ENCODE results near the gene LIN7C.

Gene LIN7C

DNA sequence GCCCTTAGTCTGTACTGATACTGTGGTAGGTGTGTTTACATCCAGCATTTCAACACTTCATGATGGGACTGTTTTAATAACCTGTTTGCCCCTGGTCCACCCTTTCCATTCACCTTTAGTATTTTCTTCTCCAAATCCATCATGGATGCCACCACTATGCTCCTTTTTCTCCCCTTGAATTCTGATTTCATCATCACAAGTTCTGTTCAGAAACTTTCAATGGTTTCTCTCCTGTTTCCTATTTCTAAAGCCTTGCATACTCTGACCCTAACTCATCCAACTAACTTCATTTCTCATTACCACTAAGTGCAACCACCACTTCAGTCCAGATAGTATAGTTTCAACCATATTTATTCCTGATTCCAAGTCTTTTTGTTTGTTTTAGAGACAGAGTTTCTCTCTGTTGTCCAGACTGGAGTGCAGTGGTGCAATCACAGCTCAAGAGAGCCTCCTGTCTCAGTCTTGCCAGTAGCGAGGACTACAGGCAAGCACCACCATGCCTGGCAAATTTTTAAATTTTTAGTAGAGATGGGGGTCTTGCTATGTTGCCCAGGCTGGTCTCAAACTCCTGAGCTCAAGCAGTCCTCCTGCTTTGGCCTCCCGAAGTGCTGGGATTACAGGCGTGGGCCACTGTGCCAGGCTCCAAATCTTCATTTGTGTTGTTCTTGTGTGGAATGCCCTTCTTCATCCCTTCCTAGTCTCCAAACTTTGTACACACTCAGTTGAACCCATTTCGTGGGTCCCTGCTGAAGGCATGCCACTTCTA is 1.2 kb upstream of the LIN7C start:
- DNase-seq, result no peak

DNA sequence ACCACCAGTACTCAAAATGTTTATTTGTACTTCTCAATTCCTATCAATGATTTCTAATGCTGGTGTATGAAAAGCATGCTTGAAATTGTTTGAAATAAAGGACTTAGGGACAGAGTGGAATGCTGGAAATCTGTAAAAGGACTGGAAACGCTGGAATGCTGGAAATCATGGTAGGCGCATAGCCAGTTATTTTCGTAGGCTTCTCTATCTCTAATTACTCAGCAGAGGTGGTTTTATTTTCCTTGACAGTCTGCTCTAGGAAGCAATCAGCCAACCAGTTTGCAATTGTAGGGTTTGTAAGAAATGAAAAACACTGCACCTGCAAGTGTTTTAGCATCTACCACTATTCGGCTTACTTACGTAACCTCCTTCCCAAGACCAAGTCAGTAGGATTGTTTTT is 788 bp downstream of the LIN7C start:
- DNase-seq, result no peak

DNA sequence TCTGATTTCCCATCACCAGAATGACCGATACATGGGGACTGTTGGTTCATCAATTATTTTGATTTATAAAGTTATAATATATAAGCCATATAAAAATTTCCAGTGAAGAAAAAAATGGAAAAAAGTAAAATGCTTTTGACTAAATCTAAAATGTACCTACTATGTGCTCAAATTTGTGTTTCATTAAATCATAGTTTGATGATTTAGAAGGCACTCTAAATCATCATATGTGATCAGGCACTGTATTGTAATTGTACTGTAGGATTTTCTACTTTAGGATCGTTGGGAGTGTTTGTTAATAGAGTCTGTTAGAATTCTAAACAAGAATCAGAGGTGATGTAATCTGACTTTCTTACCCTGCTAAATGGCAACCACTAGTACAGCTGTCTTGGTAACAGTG is 2.4 kb downstream of the LIN7C start:
- DNase-seq, result no peak

DNA sequence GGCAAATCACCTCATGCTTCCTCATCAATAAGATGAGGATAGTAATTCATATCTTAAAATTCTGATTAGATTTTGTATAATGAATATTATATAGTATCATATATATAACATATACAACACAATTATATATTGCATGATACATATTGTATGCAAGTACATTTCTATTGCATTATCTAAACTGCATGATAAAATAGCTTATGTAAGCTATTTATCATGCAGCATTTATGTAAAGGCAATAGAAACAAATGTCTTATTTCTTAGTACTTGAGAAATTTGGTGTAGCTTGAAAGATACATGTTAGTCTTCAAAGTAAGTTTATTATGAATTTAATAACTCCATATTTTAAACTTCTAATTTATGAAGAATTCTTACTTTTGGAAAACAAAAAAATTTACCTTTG is 5.5 kb downstream of the LIN7C start:
- no peak for DNase-seq

DNA sequence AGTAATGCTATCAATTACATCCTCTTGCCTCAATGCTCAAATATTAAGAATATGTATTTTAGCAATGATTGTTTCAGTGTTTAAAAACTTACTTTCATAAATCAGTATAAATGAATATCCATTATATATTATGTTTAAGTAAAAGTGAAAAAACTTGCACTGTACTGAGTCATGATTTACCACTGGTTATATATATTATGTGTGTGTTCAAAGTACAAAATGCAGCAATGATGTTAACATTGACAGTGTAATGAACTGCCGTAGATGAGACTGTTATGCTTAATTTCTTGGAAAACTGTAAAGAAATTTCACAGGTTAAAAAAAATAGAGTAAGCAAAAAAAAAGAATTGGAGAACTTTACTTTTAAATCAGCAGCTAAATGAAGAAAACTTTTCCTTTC is 8.7 kb downstream of the LIN7C start:
- no peak for DNase-seq

GRCh38 chr11:27497284-27497866 is 9.2 kb downstream of the LIN7C start:
- no peak for DNase-seq

DNA sequence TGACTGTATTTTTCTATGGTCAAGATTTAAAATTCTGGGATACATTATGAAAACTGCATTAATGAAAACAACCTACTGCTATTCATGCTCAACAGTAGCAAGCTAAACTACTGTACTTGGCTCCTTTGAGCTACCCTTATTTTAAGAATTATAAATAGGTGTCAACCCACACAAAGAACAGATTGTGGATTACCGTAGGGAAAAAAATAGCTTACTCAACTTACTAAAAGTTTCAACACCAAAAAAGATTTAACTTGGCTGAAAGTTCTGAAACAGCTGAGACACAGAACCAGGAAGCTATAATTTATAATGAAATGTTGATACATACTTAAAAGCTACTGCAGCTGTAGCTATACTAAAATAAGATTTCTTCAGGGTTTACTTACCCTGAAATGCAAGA is 10.1 kb downstream of the LIN7C start:
- no peak for DNase-seq

GRCh38 chr11:27495710-27496300 is 10.8 kb downstream of the LIN7C start:
- DNase-seq, result no peak

DNA sequence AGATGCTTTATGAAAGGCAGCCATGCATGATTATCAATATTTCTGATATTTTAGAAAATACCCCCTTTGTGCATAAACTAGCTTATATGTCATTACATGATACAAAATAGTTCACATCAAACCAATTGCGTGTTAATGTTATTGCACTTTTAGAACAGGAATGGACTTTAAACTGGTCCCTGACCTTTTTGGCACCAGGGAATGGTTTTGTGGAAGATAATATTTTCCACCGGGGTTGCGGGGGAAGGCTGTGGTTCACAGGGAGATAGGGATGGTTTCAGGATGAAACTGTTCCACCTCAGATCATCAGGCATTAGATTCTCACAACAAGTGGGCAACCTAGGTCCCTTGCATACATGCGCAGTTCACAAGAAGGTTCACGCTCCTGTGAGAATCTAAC is 17.5 kb downstream of the LIN7C start:
- DNase-seq, result no peak

DNA sequence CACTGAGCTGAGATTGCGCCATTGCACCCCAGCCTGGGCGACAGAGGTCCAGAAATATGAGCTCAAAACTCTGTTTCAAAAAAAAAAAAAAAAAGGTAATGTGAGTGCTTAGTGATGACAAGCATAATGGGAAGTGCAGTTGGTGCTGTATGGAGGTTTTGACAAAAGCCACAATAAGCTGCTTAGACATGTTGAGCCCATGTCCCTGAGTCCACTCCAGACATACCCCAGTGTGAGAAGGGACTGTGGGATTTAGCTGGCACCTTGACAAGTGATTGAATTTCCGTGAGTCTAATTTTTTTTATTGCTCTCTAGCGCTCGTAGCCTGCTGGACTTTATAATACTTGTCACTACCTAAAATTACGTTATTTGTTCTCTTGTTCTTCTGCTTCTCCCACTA is 18.9 kb downstream of the LIN7C start:
- no peak for DNase-seq

GRCh38 chr11:27485930-27486773 is 20.4 kb downstream of the LIN7C start:
- peak; percentile 34 to 54 for DNase-seq

- DNase-seq, result no peak
Observed at GRCh38 chr11:27482793-27483192, 23.8 kb downstream of the LIN7C start.

DNA sequence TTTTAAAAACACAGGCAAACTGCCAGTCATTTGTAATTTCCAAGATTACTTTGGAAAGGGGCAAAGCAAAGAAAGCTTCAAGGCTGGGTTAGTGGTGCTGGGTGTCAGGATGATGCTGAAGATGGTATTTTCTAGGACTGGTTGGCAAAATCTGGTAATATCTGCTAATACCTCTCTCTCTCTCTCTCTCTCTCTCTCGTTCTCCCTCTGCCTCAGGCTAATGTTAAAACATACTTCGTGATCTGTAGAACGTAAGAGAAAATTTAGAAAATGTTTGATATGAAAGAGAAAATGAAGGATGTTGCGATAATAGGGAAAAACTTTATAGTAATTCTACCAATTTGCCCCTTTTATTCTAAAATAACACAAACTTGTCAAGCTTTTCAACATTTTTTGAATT is 24.6 kb downstream of the LIN7C start:
- DNase-seq, result no peak

DNA sequence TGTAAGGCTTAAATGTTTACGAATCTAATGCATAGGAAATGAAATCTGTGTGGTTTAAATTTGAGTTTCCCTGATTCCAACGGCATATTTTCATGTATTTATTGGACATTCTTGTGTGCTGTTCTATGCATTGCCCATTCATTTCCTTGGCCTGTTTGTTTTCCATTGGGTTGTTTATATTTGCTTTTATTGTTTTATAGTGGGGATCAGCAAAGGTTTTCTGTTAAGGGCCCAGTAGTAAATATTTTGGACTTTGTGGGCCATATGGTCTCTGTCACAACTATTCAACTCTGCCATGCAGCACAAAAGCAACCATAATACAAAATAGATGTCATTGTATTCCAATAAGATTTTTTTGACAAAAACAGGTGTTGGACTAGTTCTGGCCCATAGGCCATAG is 28.7 kb downstream of the LIN7C start:
- no peak for DNase-seq

GRCh38 chr11:27477243-27477642 is 29.3 kb downstream of the LIN7C start:
- no peak for DNase-seq

GRCh38 chr11:27475622-27476021 is 30.9 kb downstream of the LIN7C start:
- no peak for DNase-seq

- DNase-seq, result no peak
Observed at GRCh38 chr11:27473017-27473406, 33.6 kb downstream of the LIN7C start.

GRCh38 chr11:27472398-27473016 is 34.1 kb downstream of the LIN7C start, which contains the start of gene LGR4:
TSS of gene LGR4 (minus strand) at chr11:27472790. CDS start at chr11:27472302, 488 bp downstream.
- DNase-seq, result peak; percentile 90 to 95

DNA sequence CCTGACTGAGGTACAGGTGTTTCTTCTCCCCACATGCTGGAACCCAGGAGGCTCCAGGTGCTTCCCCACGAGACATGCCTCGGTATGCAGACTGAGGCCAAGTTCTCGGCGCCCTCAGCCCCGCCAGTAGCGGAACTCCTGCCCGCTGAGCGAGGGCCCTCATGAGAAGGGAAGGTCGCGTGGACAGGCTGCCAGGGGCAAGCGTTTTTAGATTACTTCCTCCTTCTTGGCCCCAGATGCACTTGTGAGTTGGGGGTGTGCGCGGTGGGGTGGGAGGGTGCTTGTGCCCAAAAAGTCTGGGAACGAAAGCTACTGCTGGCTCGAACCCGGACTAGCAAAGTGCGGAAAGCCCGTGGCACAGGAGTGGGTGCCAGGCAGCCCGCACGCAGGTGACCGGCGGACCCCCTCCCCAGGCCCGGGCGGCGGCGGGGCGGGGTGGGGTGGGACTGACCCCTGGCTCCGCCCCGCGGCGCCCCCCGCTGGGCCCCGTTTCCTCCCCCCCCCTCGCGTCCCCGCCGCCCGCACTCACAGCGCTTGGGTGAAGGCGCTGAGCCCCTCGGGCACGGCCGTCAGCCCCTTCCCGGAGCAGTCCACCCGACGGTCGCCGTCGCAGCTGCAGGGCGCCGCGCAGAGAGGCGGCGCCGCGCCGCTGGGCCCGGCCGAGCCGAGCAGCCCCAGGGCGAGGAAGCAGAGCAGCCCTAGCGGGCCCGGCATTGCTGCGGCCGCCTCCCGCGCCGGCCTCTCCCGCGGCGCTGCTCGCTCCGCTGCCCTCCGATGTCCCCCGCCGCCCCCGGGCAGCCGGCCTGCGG is 34.8 kb downstream of the LIN7C start:
- no peak for DNase-seq

- no peak for DNase-seq
Observed at GRCh38 chr11:27470826-27471588, 35.6 kb downstream of the LIN7C start.

DNA sequence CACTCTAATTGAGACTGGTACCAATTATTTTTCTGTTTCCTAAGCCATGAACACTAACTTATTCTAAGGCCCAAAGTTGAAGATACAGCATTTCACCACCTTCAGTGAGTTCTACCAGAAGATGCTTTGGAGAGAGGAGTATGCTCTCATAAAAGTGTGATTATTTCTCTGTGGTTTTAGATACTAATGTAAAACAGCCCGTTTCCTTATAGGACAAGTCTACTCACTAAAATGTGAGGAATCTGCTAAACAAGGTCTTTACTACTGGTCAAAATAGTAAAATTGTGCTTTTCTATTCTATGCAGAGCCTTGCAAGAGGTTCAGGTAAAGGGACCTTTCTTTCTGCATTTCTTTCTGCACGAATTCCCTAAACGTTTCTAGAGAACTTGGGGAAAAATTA is 36.4 kb downstream of the LIN7C start:
- DNase-seq, result no peak

All from NCI-H1930 (cell line).